ENCODE measurements around the gene EXOC6. TPM values are rescaled to one million over a fixed set of nuclear protein-coding genes. Genes with fewer than 3 reads are reported as not detected.

The EXOC6 gene
- total RNA-seq, 4 donors from 2014 or later: 14.4 to 22.4 (median 16.8) TPM

DNA sequence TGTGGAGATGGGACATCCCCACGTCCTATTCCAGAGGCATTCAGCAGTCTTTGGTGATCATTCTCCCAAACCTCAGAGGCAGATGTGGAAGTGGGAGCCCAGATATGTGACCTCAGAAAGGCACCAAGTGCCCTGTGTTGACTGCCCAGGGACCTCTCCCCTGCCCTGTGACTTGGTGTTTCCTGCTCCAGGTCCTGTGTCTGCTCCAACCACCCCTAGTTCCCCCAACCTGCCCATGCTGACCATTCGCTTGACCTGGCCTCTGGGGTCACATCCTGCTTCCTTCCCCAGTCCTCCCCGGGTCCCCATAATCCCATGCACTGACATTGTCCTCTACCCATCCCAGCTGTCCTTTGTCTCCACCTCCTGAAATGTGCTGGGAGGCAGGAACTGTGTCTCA is 233.0 kb downstream of the EXOC6 start:
- Histone ChIP-seq H3K9me3 (no peaks in the 10 kb centered on the region), H3K27me3 (peaks cover 46% of the 10 kb centered on the region), H3K36me3 (no peaks in the 10 kb centered on the region), H3K4me1 (peaks cover 0 to 10% (median 0%) of the 10 kb centered on the region in 3 donors), H3K4me3 (no peak overlapping the region), H3K27ac (no peak overlapping the region)
- no peak for ATAC-seq
- WGBS, 2 donors (ENCODE audit: low coverage in 1 of 2): 50 to 56% methylated on average over 3 of the region's 3 CpGs
- TF ChIP-seq EP300 (IDR thresholded peaks at IDR 0.05): no peak
- no peak for TF ChIP-seq POLR2AphosphoS5 (IDR thresholded peaks at IDR 0.05)
- TF ChIP-seq POLR2A (IDR thresholded peaks at IDR 0.05): no peak
- TF ChIP-seq, protein P1, sequence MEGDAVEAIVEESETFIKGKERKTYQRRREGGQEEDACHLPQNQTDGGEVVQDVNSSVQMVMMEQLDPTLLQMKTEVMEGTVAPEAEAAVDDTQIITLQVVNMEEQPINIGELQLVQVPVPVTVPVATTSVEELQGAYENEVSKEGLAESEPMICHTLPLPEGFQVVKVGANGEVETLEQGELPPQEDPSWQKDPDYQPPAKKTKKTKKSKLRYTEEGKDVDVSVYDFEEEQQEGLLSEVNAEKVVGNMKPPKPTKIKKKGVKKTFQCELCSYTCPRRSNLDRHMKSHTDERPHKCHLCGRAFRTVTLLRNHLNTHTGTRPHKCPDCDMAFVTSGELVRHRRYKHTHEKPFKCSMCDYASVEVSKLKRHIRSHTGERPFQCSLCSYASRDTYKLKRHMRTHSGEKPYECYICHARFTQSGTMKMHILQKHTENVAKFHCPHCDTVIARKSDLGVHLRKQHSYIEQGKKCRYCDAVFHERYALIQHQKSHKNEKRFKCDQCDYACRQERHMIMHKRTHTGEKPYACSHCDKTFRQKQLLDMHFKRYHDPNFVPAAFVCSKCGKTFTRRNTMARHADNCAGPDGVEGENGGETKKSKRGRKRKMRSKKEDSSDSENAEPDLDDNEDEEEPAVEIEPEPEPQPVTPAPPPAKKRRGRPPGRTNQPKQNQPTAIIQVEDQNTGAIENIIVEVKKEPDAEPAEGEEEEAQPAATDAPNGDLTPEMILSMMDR (IDR thresholded peaks at IDR 0.05): no peak

DNA sequence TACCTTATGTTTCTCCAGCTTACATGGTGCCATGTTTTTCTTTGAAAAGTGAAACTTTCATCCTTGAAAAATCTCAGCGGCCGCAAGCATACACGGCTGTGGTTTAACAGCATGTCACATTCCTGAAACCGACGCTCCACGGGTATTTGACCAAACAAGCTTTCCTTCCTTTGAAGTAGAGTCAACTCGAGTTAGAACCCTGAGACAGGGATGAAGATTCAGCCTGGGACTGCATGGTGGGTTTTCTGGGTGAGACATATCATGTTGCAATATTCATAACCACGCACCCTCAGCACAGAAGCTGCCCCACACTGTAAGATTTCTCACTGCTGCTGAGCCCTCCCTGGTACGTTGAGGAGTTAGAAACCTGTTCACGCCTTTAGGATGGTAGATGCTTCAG is 233.5 kb downstream of the EXOC6 start:
- WGBS, 2 donors (ENCODE audit: low coverage in 1 of 2): 57 to 61% methylated on average over 8 to 10 of the region's 10 CpGs
- Histone ChIP-seq H3K4me3 (no peak overlapping the region), H3K27me3 (peaks cover 44% of the 10 kb centered on the region), H3K9me3 (no peaks in the 10 kb centered on the region), H3K27ac (no peak overlapping the region), H3K36me3 (no peaks in the 10 kb centered on the region), H3K4me1 (peaks cover 0 to 10% (median 0%) of the 10 kb centered on the region in 3 donors)
- TF ChIP-seq POLR2A (IDR thresholded peaks at IDR 0.05) (no peak), EP300 (IDR thresholded peaks at IDR 0.05) (no peak), POLR2AphosphoS5 (IDR thresholded peaks at IDR 0.05) (no peak)
- TF ChIP-seq, protein P1 (IDR thresholded peaks at IDR 0.05): no peak
- no peak for ATAC-seq

DNA sequence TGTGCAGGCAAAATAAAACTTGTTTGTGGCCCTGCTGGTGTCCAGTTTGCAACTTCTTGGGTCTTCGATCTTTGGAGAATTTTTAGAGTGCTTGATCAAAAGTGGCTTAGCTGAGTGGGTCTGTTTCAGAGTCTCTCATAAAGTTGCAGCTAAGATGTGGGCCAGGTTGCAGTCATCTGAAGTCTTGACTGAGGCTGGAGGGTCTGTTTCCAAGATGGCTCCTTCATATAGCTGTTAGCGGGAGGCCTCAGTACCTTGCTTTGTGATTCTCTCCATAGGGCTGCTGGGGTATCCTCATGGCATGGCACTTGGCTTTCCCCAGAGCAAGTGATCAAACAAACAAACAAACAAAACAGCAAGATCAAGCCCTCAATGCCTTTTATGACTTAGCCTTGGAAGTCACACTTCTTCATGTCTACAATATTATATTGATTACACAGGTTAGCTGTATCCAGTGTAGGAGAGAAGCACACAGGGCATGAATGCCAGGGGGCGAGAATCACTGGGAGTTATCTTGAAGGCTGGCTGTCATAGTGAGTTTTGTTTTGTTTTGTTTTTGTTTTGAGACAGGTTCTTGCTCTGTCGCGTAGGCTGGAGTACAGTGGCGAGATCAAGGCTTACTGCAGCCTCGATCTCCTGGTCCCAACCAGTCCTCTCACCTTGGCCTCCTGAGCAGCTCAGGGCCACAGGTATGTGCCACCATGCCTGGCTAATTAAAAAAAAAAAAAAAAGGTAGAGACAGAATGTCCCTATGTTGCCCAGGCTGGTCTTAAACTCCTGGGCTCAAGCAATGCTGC is 235.6 kb downstream of the EXOC6 start:
- peaks cover 28% of the 10 kb centered on the region for H3K27me3 ChIP-seq
- H3K4me3 ChIP-seq: no peak overlapping the region
- ATAC-seq: no peak
- WGBS, 2 donors (ENCODE audit: low coverage in 1 of 2): 80 to 90% methylated on average over 6 of the region's 7 CpGs
- H3K36me3 ChIP-seq: no peaks in the 10 kb centered on the region
- no peak overlapping the region for H3K27ac ChIP-seq
- H3K9me3 ChIP-seq: no peaks in the 10 kb centered on the region
- H3K4me1 ChIP-seq: peaks cover 0 to 10% (median 0%) of the 10 kb centered on the region in 3 donors
- TF ChIP-seq EP300 (IDR thresholded peaks at IDR 0.05) (no peak), POLR2AphosphoS5 (IDR thresholded peaks at IDR 0.05) (no peak), POLR2A (IDR thresholded peaks at IDR 0.05) (no peak)
- TF ChIP-seq, protein P1 (IDR thresholded peaks at IDR 0.05): no peak

DNA sequence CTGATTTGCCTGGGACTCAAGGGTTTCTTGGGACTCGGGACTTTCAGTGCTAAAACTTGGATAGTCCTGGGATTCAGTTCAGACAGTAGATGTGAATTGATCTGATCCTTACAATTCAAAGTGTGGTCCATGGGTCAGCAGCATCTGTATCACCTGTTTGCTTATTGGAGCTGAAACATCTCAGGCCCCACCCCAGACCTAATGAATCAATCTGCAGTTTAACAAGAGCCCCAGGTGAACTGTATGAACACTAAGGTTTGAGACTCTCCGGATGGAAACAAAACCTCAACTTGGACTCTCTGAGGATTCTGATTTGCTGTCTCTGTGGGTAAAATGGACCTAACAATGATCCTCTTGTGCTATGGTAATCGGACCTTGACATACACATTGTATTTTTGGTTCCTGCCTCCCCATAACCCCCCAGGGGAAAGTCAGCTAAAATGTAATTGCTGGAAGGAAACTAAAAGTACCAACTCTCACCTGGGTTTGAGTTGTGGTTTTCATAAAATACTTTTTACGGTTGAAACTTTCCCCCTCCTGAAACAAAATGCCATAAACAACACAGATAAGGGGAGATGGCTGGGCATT is 237.0 kb downstream of the EXOC6 start:
- no peaks in the 10 kb centered on the region for H3K36me3 ChIP-seq
- H3K4me3 ChIP-seq: no peak overlapping the region
- H3K4me1 ChIP-seq: peaks cover 0 to 3% (median 0%) of the 10 kb centered on the region in 3 donors
- no peak for ATAC-seq
- H3K27me3 ChIP-seq: peaks cover 14% of the 10 kb centered on the region
- TF ChIP-seq POLR2AphosphoS5 (IDR thresholded peaks at IDR 0.05): no peak
- WGBS, 2 donors (ENCODE audit: low coverage in 1 of 2): 48 to 72% methylated on average over 3 of the region's 4 CpGs
- H3K9me3 ChIP-seq: no peaks in the 10 kb centered on the region
- no peak overlapping the region for H3K27ac ChIP-seq

DNA sequence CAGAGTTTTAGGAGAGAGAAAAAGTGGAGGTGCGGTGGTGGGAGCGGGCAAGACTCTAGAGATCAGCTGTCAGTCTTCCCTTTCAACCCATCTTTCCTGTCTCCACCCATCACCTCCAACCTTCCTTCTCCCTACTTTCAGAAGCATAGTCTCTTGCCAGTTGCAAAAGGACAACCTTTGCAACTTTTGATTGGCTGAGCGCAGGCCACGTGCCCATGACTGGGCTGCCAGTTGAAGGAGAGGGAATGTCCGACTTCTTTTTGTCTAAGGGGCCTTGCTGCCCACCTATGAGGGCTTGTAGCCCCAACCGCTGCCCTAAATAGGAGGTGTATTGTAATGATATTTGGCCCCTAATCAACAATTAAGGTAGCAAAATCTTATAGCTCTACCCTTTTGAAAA is 238.0 kb downstream of the EXOC6 start:
- Histone ChIP-seq H3K4me1 (no peaks in the 10 kb centered on the region), H3K27me3 (peaks cover 5% of the 10 kb centered on the region), H3K27ac (no peak overlapping the region), H3K9me3 (no peaks in the 10 kb centered on the region), H3K4me3 (no peak overlapping the region), H3K36me3 (no peaks in the 10 kb centered on the region)
- TF ChIP-seq, protein P1 (IDR thresholded peaks at IDR 0.05): no peak
- TF ChIP-seq POLR2AphosphoS5 (IDR thresholded peaks at IDR 0.05): no peak
- no peak for TF ChIP-seq POLR2A (IDR thresholded peaks at IDR 0.05)
- TF ChIP-seq EP300 (IDR thresholded peaks at IDR 0.05): no peak
- ATAC-seq: no peak
- 84 to 100% methylated on average over 1 to 5 of the region's 6 CpGs for WGBS, 2 donors (ENCODE audit: low coverage in 1 of 2)
